Endothelial cell (in vitro differentiated cells): ENCODE measurements around the gene ATOSB. TPM values are rescaled to one million over a fixed set of nuclear protein-coding genes. Genes with fewer than 3 reads are reported as not detected.
"Not testable (repeated sequence)": the region's sequence is repeated elsewhere in the genome, so short reads cannot be mapped to it uniquely, and the experiment has no call there.

Source experiments
- DNase-seq: peaks from one replicate; pipeline ENCODE4 v3.0.0; 2021; ENCODE audit warnings: low spot score
- H3K27ac Mint-ChIP-seq: one replicate; pipeline ENCODE4 v1.8.0; 2021; ENCODE audit warnings: mixed read lengths, inconsistent platforms; ENCODE audit not compliant: unreplicated experiment
- H3K27me3 Mint-ChIP-seq: one replicate; pipeline ENCODE4 v1.8.0; 2021; ENCODE audit warnings: mild to moderate bottlenecking, moderate library complexity, mixed read lengths, inconsistent platforms; ENCODE audit not compliant: unreplicated experiment
- H3K36me3 Mint-ChIP-seq: one replicate; pipeline ENCODE4 v1.8.0; 2021; ENCODE audit warnings: mild to moderate bottlenecking, low read depth, mixed read lengths, inconsistent platforms; ENCODE audit not compliant: unreplicated experiment
- H3K4me1 Mint-ChIP-seq: one replicate; pipeline ENCODE4 v1.8.0; 2021; ENCODE audit warnings: mild to moderate bottlenecking, mixed read lengths, inconsistent platforms; ENCODE audit not compliant: unreplicated experiment
- H3K4me3 Mint-ChIP-seq: one replicate; pipeline ENCODE4 v1.8.0; 2021; ENCODE audit warnings: mild to moderate bottlenecking, mixed read lengths, inconsistent platforms; ENCODE audit not compliant: unreplicated experiment
- H3K9me3 Mint-ChIP-seq: one replicate; pipeline ENCODE4 v1.8.0; 2021; ENCODE audit warnings: mixed read lengths, inconsistent platforms; ENCODE audit not compliant: unreplicated experiment
- total RNA-seq: library from RNA; stranded (reverse); fragmentation: NEBNext Ultra II Directional; extraction: Animal tissue kit (Norgen Biotek cat#: 25700); gene quantifications from one replicate; pipeline ENCODE4 v1.2.1, GENCODE V29; 2021; ENCODE audit not compliant: unreplicated experiment
- TF ChIP-seq, protein P1 (sequence below): fragments of 200-600 bp; sonication (generic); IDR thresholded peaks from one replicate; pipeline ENCODE4 v1.5.0; 2021; ENCODE audit warnings: antibody characterized with exemption; ENCODE audit not compliant: unreplicated experiment

Gene ATOSB
- total RNA-seq, 1 donor from 2014 or later: 33.7 TPM

DNA sequence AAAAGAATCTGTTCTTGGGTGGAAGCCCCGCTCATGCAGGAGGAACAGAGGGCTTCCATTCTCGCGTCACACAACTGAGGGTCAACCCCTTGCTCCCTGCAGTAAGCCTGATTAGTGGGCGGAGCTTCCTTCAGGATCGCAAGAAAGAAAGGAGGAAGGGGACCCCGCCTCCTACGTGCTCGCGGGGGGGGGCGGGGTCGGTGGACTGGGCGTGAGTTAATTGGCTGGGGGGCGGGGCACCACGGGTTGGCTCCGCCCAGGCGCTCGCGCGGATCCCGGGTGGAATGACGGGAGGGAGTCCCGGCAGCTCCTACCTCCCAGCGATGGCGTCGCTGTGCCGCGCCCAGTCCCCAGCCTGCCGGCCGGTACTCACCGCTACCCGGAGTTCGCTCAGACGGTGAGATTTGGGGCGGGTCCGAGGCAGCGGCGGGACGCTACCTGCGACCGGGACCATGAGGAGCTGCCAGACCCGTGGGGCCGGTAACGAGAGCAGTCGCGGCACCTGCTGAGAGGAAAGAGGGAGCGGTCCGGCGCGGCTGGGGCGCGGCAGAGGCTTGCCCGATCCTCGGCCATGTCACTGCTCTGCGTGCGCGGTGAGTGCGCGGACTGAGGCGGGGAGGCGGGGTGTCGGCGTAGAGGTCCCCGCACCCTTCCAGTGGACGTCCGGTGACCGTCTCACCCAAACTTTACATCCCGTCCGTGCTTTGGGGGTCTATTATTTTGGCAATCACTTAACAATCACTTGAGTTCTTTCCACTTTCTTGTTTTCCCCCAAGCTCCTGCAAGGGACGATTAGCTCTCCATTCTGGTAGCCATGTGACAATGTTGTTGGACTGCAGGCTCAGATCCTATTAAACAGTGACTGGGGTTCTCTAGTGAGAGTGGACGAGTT lies 46.3 kb upstream of the ATOSB start, which contains the start of gene UNC13B:
TSS of gene UNC13B (plus strand) at position 297 of the 892 bp plus-strand sequence. CDS start at position 572, 275 bp downstream.
- Mint-ChIP-seq H3K27ac (peak within 1 kb of the TSS; percentile 87), H3K4me1 (peaks cover 23% of the 10 kb centered on the region), H3K4me3 (peak within 1 kb of the TSS; percentile 98), H3K27me3 (peaks cover 3% of the 10 kb centered on the region), H3K9me3 (no peaks in the 10 kb centered on the region), H3K36me3 (no peaks in the 10 kb centered on the region)
- DNase-seq: peak; percentile 96
- TF ChIP-seq, protein P1, sequence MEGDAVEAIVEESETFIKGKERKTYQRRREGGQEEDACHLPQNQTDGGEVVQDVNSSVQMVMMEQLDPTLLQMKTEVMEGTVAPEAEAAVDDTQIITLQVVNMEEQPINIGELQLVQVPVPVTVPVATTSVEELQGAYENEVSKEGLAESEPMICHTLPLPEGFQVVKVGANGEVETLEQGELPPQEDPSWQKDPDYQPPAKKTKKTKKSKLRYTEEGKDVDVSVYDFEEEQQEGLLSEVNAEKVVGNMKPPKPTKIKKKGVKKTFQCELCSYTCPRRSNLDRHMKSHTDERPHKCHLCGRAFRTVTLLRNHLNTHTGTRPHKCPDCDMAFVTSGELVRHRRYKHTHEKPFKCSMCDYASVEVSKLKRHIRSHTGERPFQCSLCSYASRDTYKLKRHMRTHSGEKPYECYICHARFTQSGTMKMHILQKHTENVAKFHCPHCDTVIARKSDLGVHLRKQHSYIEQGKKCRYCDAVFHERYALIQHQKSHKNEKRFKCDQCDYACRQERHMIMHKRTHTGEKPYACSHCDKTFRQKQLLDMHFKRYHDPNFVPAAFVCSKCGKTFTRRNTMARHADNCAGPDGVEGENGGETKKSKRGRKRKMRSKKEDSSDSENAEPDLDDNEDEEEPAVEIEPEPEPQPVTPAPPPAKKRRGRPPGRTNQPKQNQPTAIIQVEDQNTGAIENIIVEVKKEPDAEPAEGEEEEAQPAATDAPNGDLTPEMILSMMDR: no peak

DNA sequence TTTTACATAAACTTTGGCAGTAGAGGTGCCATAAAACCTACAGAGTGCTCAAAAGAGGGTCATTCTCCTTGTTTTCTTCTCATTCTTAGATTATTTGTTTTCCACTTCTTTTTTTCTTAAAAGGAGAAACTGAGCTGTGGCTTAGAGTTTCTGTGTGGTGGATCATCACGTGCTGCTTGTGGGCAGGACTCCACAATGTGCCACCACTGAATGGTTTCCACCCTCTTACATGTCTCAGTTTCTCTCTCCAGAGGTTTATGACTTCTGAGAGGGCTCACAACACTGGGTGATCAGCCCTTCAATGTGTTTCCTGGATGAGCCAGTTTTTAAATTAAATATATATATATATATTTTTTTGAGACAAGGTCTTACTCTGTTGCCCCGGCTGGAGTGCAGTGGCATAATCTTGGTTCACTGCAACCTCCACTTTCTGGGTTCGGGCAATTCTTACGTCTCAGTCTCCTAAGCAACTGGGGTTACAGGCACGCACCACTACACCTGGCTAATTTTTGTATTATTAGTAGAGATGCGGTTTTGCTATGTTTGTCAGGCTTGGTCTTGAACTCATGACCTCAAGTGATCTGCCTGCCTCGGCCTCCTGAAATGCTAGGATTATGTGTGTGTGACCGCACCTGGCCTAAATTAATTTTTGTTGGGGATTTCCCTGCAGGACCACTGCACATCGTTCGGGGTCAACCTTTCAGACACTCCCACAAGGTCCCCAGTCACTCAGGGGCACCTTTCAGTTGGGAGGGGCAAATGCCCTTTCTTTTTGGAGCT lies 43.0 kb upstream of the ATOSB start:
- peaks cover 3% of the 10 kb centered on the region for H3K27me3 Mint-ChIP-seq
- H3K4me1 Mint-ChIP-seq: peaks cover 13% of the 10 kb centered on the region
- no peak overlapping the region for H3K4me3 Mint-ChIP-seq
- no peaks in the 10 kb centered on the region for H3K36me3 Mint-ChIP-seq
- TF ChIP-seq, protein P1: no peak
- no peak overlapping the region for H3K27ac Mint-ChIP-seq
- no peak for DNase-seq
- H3K9me3 Mint-ChIP-seq: no peaks in the 10 kb centered on the region

DNA sequence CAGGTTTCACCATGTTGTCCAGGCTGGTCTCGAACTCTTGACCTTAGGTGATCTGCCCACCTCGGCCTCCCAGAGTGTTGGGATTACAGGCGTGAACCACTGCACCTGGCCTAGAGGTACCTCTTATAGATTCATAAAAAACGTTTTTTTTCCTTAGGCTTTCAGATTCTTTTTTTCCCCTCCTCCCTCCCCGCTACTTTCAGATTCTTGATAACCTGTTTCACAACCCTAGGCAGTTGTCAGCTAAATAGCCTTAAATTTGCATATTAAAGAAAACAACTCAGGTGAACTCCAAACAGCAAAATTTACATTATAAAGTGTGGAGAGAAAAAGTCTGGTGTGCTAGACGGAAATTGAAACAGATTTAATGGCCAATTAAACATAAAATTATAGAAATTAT lies 42.2 kb upstream of the ATOSB start:
- H3K9me3 Mint-ChIP-seq, H3K27me3 Mint-ChIP-seq, H3K36me3 Mint-ChIP-seq, H3K4me1 Mint-ChIP-seq, H3K4me3 Mint-ChIP-seq, DNase-seq, H3K27ac Mint-ChIP-seq: not testable (repeated sequence)

DNA sequence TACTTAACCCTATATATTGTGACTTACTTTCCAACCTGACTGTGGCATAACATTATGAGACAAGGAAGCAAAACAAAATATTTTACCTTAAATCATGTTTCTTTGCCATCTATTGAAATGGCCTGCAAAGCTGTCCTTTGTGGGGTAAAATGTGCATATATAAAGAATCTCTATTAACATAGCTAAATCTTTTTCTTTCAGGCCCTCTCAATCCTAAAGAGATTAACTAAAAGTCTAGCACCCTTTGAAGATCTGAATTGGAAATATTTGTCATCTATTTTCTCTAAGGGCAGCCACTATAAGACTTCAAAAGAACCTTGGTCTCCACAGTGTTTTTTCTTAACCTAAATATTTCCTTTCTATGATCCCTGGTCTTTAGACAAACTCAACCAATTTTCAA lies 41.1 kb upstream of the ATOSB start:
- peaks cover 3% of the 10 kb centered on the region for H3K27me3 Mint-ChIP-seq
- no peaks in the 10 kb centered on the region for H3K4me1 Mint-ChIP-seq
- DNase-seq: no peak
- no peaks in the 10 kb centered on the region for H3K9me3 Mint-ChIP-seq
- no peak overlapping the region for H3K27ac Mint-ChIP-seq
- H3K4me3 Mint-ChIP-seq: no peak overlapping the region
- no peaks in the 10 kb centered on the region for H3K36me3 Mint-ChIP-seq
- TF ChIP-seq, protein P1: no peak

DNA sequence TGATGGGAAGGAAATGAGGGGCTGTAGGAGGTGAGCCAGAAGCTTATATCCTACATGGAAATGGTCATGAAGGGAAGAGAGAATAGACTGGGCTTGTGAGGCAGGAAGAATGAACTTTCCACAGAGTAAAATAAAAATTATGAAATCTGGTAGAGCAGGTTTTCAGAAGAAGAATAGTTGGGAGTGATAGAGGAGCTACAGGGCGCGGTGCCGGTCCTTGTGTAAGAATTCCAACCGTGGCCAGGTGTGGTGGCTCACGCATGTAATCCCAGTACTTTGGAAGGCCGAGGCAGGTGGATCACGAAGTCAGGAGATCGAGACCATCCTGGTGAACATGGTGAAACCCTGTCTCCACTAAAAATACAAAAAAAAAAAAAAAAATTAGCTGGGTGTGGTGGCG lies 37.3 kb upstream of the ATOSB start:
- TF ChIP-seq, protein P1: no peak

DNA sequence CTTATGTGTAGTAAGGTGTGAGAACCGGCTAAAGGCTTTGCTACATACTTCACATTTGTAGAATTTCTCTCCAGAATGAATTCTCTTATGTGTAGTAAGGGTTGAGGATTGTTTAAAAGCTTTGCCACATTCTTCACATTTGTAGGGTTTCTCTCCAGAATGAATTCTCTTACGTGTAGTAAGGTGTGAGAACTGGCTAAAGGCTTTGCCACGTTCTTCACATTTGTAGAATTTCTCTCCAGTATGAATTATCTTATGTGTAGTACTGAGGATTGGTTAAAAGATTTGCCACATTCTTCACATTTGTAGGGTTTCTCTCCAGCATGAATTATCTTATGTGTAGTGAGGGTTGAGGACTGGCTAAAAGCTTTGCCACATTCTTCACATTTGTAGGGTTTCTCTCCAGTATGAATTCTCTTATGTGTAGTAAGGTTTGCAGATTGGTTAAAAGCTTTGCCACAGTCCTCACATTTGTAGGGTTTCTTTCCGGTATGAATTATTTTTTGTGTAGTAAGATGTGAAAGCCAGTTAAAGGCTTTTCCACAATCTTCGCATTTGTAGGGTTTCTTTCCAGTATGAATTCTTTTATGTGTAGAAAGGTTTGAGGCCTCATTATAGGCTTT lies 32.4 kb upstream of the ATOSB start:
- not testable (repeated sequence) for H3K4me1 Mint-ChIP-seq, DNase-seq, H3K27ac Mint-ChIP-seq, H3K4me3 Mint-ChIP-seq, H3K27me3 Mint-ChIP-seq
- Mint-ChIP-seq H3K9me3 (peaks cover 12% of the 10 kb centered on the region), H3K36me3 (peaks cover 13% of the 10 kb centered on the region)

More for the DNA sequence above, 37.3 kb upstream of the ATOSB start:
- DNase-seq: no peak
- Mint-ChIP-seq H3K27me3 (no peaks in the 10 kb centered on the region), H3K27ac (no peak overlapping the region), H3K9me3 (peaks cover 11% of the 10 kb centered on the region), H3K4me3 (no peak overlapping the region), H3K36me3 (peaks cover 13% of the 10 kb centered on the region), H3K4me1 (no peaks in the 10 kb centered on the region)
